HEK293T (cell line): ENCODE measurements around the gene TPO.

Source experiments
- ARNT ChIP-seq: fragments of 450-650 bp; IDR thresholded peaks from 2 replicates; pipeline ENCODE4 v1.6.1; 2017; ENCODE audit warnings: mild to moderate bottlenecking
- BHLHE40 ChIP-seq: fragments of 450-650 bp; IDR thresholded peaks from 2 replicates; pipeline ENCODE4 v1.6.1; 2016; ENCODE audit warnings: mild to moderate bottlenecking, moderate library complexity, borderline replicate concordance
- ELF4 ChIP-seq: fragments of 450-650 bp; IDR thresholded peaks from 2 replicates; pipeline ENCODE4 v1.6.1; 2017; ENCODE audit warnings: antibody characterized with exemption
- FOXK2 ChIP-seq: fragments of 450-650 bp; IDR thresholded peaks from 2 replicates; pipeline ENCODE4 v1.6.1; 2016; ENCODE audit warnings: mild to moderate bottlenecking
- SP1 ChIP-seq: fragments of 450-650 bp; IDR thresholded peaks from 2 replicates; pipeline ENCODE4 v1.6.1; 2017
- SUZ12 ChIP-seq: fragments of 450-650 bp; IDR thresholded peaks from 2 replicates; pipeline ENCODE4 v1.6.1; 2016; ENCODE audit warnings: mild to moderate bottlenecking
- TARDBP ChIP-seq: fragments of 450-650 bp; IDR thresholded peaks from 2 replicates; pipeline ENCODE4 v1.6.1; 2016

DNA sequence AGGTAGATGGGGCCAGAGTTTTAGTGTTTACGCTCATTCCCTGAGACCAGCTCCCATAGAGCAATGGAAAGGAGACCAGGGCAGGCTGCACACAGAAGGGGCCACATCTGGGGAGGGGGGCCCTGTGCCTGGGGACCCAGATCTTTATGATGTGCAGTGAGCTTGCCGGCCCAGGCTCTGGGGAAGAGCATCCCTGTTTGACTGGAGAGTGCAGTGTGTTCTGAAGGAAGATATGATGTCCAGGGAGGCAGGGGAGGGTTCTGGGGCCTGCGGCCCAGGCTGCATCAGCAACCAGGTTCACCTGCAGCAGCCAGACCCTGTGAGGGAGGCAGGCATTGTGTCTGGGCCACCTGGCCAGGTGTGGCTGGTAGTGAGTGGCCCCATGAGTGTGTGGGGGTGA lies 13.8 kb downstream of the TPO start:
- no peak for TF ChIP-seq SP1
- TF ChIP-seq TARDBP, result no peak
- no peak for TF ChIP-seq FOXK2
- no peak for TF ChIP-seq SUZ12
- no peak for TF ChIP-seq BHLHE40
- no peak for TF ChIP-seq ARNT
- no peak for TF ChIP-seq ELF4
